H9 (cell line): ENCODE results near the gene GCNT2. TPM values are rescaled to one million over a fixed set of nuclear protein-coding genes. Genes with fewer than 3 reads are reported as not detected.

ENCODE experiments used
- DNase-seq: peaks from one replicate; pipeline ENCODE4 v3.0.0-alpha.2; 2017
- H2AFZ ChIP-seq: one replicate; pipeline ENCODE4 v1.6.1; 2013; ENCODE audit warnings: mild to moderate bottlenecking, low read length, control low read depth, moderate library complexity
- H2AK5ac ChIP-seq: 2 replicates; pipeline ENCODE4 v1.6.1; 2013; ENCODE audit warnings: low read length, control low read depth, mixed read lengths; ENCODE audit not compliant: insufficient read length
- H2BK120ac ChIP-seq: one replicate; pipeline ENCODE4 v1.6.1; 2013; ENCODE audit warnings: low read depth, mild to moderate bottlenecking, low read length, control low read depth, inconsistent platforms; ENCODE audit not compliant: poor library complexity, severe bottlenecking
- H2BK12ac ChIP-seq: 2 replicates; pipeline ENCODE4 v1.6.1; 2013; ENCODE audit warnings: low read length, control low read depth, mixed read lengths, low read depth; ENCODE audit not compliant: insufficient read length
- H2BK15ac ChIP-seq: 2 replicates; pipeline ENCODE4 v1.6.1; 2013; ENCODE audit warnings: low read depth, low read length, control low read depth
- H2BK20ac ChIP-seq: one replicate; pipeline ENCODE4 v1.6.1; 2013; ENCODE audit warnings: low read depth, mild to moderate bottlenecking, low read length, control low read depth, inconsistent platforms; ENCODE audit not compliant: poor library complexity, severe bottlenecking
- H2BK5ac ChIP-seq: 2 replicates; pipeline ENCODE4 v1.6.1; 2013; ENCODE audit warnings: low read length, control low read depth, mixed read lengths; ENCODE audit not compliant: insufficient read length
- H3K14ac ChIP-seq: 2 replicates; pipeline ENCODE4 v1.6.1; 2013; ENCODE audit warnings: low read length, control low read depth; ENCODE audit not compliant: insufficient read depth
- H3K18ac ChIP-seq: 2 replicates; pipeline ENCODE4 v1.6.1; 2013; ENCODE audit warnings: low read depth, mild to moderate bottlenecking, mixed read lengths, low read length, control low read depth; ENCODE audit not compliant: insufficient read length
- H3K23ac ChIP-seq: 2 replicates; pipeline ENCODE4 v1.6.1; 2013; ENCODE audit warnings: low read length, control low read depth, mixed read lengths, low read depth; ENCODE audit not compliant: insufficient read length
- H3K23me2 ChIP-seq: 2 replicates; pipeline ENCODE4 v1.6.1; 2013; ENCODE audit warnings: low read depth, mild to moderate bottlenecking, mixed read lengths, low read length, control low read depth; ENCODE audit not compliant: insufficient read length, poor library complexity, severe bottlenecking
- H3K27ac ChIP-seq: 2 replicates; pipeline ENCODE4 v1.5.1; 2013; ENCODE audit warnings: low read length, control low read depth, mixed read lengths, low read depth; ENCODE audit not compliant: insufficient read length
- H3K27me3 ChIP-seq: 2 replicates; pipeline ENCODE4 v1.6.1; 2013; ENCODE audit warnings: low read length, control low read depth, inconsistent platforms; ENCODE audit not compliant: insufficient read depth
- H3K4ac ChIP-seq: 2 replicates; pipeline ENCODE4 v1.6.1; 2013; ENCODE audit warnings: low read depth, mild to moderate bottlenecking, control low read depth, inconsistent platforms, low read length, moderate library complexity
- H3K4me1 ChIP-seq: 2 replicates; pipeline ENCODE4 v1.6.1; 2013; ENCODE audit warnings: low read length, control low read depth, inconsistent platforms; ENCODE audit not compliant: insufficient read depth
- H3K4me2 ChIP-seq: 2 replicates; pipeline ENCODE4 v1.6.1; 2013; ENCODE audit warnings: low read length, control low read depth, mixed read lengths; ENCODE audit not compliant: insufficient read length, insufficient read depth
- H3K56ac ChIP-seq: 2 replicates; pipeline ENCODE4 v1.6.1; 2013; ENCODE audit warnings: low read depth, mild to moderate bottlenecking, mixed read lengths, low read length, control low read depth; ENCODE audit not compliant: insufficient read length
- H3K79me1 ChIP-seq: 2 replicates; pipeline ENCODE4 v1.6.1; 2013; ENCODE audit warnings: low read depth, mild to moderate bottlenecking, moderate library complexity, low read length, control low read depth, inconsistent platforms; ENCODE audit not compliant: insufficient read depth, poor library complexity, severe bottlenecking
- H3K79me2 ChIP-seq: 2 replicates; pipeline ENCODE4 v1.6.1; 2013; ENCODE audit warnings: low read length, control low read depth, inconsistent platforms; ENCODE audit not compliant: insufficient read depth
- H3K9ac ChIP-seq: 2 replicates; pipeline ENCODE4 v1.6.1; 2013; ENCODE audit warnings: low read length, control low read depth, mixed read lengths; ENCODE audit not compliant: insufficient read length; ENCODE audit errors: extremely low read depth
- H3K9me3 ChIP-seq: one replicate; pipeline ENCODE4 v1.6.1; 2013; ENCODE audit warnings: low read depth, low read length, inconsistent platforms; ENCODE audit not compliant: control insufficient read depth
- H3T11ph ChIP-seq: one replicate; pipeline ENCODE4 v1.6.1; 2013; ENCODE audit warnings: mild to moderate bottlenecking, low read length, control low read depth, inconsistent platforms
- H4K20me1 ChIP-seq: one replicate; pipeline ENCODE4 v1.6.1; 2013; ENCODE audit not compliant: control insufficient read depth, insufficient read length, insufficient read depth
- H4K5ac ChIP-seq: 2 replicates; pipeline ENCODE4 v1.6.1; 2013; ENCODE audit warnings: low read depth, mild to moderate bottlenecking, mixed read lengths, low read length, control low read depth; ENCODE audit not compliant: insufficient read length
- H4K8ac ChIP-seq: replicated peaks from 2 replicates; pipeline ENCODE4 v1.6.1; 2013; ENCODE audit warnings: low read length, control low read depth, mixed read lengths, low read depth; ENCODE audit not compliant: insufficient read length
- H4K91ac ChIP-seq: 2 replicates; pipeline ENCODE4 v1.6.1; 2013; ENCODE audit warnings: low read depth, mild to moderate bottlenecking, moderate library complexity, mixed read lengths, low read length, control low read depth; ENCODE audit not compliant: insufficient read length
- H3K27ac Mint-ChIP-seq, 3 experiments: 2 replicates in 2 of 3; 3 replicates in 1 of 3; pipeline ENCODE4 v1.8.0; 2020 to 2021; ENCODE audit warnings: mixed read lengths in 3 of 3, mild to moderate bottlenecking in 1 of 3, moderate library complexity in 1 of 3
- H3K27me3 Mint-ChIP-seq: 2 replicates; pipeline ENCODE4 v1.8.0; 2021; ENCODE audit warnings: low read depth, mild to moderate bottlenecking, moderate library complexity, mixed read lengths
- H3K36me3 Mint-ChIP-seq, 3 experiments: 2 replicates in 2 of 3; 3 replicates in 1 of 3; pipeline ENCODE4 v1.8.0; 2020 to 2021; ENCODE audit warnings: low read depth in 3 of 3, mixed read lengths in 3 of 3; ENCODE audit not compliant: insufficient read depth in 1 of 3
- H3K4me1 Mint-ChIP-seq, 2 experiments: 2 replicates each; pipeline ENCODE4 v1.8.0; 2020; ENCODE audit warnings: mixed read lengths in 2 of 2
- H3K4me3 Mint-ChIP-seq, 2 experiments: 2 replicates in 1 of 2; 3 replicates in 1 of 2; pipeline ENCODE4 v1.8.0; 2020 to 2021; ENCODE audit warnings: mild to moderate bottlenecking in 2 of 2, mixed read lengths in 2 of 2, moderate library complexity in 1 of 2
- H3K9me3 Mint-ChIP-seq, 2 experiments: 2 replicates in 1 of 2; 3 replicates in 1 of 2; pipeline ENCODE4 v1.8.0; 2020; ENCODE audit warnings: mild to moderate bottlenecking in 2 of 2, mixed read lengths in 2 of 2, moderate library complexity in 1 of 2
- WGBS: extraction: QIAGEN DNeasy Blood & Tissue Kit; methylation state at CpG from one replicate; pipeline ENCODE4 v1.1.7; 2013; ENCODE audit warnings: missing lambda C conversion rate, low lambda C conversion rate, mixed read lengths; ENCODE audit not compliant: insufficient read length; ENCODE audit errors: extremely low coverage; 5-methylcytosine and 5-hydroxymethylcytosine counted together
- total RNA-seq: library from RNA; stranded (reverse); gene quantifications from 2 replicates; pipeline ENCODE4 v1.2.1, GENCODE V29; 2021
- TF ChIP-seq, protein P1 (sequence below): fragments of 200-600 bp; sonication (generic); conservative IDR thresholded peaks from 3 replicates; pipeline ENCODE4 v1.8.0; 2021; ENCODE audit warnings: antibody characterized with exemption, mild to moderate bottlenecking

Gene GCNT2
- total RNA-seq, 1 experiment from 2014 or later = 41.7 TPM

DNA sequence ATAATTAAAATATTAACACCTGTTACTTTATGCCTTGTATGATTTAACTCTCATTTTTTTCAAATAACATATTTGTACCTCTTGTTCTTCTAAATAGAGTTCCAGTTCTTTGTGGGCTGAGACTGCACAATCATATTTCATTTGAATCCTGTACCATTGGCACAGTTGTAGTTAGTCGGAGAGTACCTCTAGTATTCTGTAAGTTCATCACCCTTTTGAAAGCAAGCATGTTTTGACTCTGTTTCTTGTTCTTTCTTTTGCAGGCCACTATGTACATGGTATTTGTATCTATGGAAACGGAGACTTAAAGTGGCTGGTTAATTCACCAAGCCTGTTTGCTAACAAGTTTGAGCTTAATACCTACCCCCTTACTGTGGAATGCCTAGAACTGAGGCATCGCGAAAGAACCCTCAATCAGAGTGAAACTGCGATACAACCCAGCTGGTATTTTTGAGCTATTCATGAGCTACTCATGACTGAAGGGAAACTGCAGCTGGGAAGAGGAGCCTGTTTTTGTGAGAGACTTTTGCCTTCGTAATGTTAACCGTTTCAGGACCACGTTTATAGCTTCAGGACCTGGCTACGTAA is 105.1 kb downstream of the GCNT2 start:
- Histone ChIP-seq H2AK5ac (no peak overlapping the region), H3K4me2 (no peak overlapping the region), H3K79me1 (peaks cover 7% of the 10 kb centered on the region), H4K20me1 (no peaks in the 10 kb centered on the region), H4K91ac (no peak overlapping the region), H3K23ac (no peak overlapping the region), H3K9ac (no peak overlapping the region), H4K5ac (no peak overlapping the region), H3K56ac (no peak overlapping the region), H2BK120ac (no peak overlapping the region), H3K79me2 (no peaks in the 10 kb centered on the region), H3K23me2 (no peaks in the 10 kb centered on the region), H3K14ac (no peak overlapping the region), H3K4ac (no peak overlapping the region), H3K4me1 (no peaks in the 10 kb centered on the region), H3K27ac (no peak overlapping the region), H3K27me3 (no peaks in the 10 kb centered on the region), H2AFZ (no peak overlapping the region), H3K9me3 (no peaks in the 10 kb centered on the region), H2BK20ac (no peak overlapping the region), H2BK12ac (no peak overlapping the region), H3K18ac (no peak overlapping the region), H3T11ph (no peak overlapping the region), H2BK5ac (no peak overlapping the region), H4K8ac (no peak overlapping the region), H2BK15ac (no peak overlapping the region)
- no peaks in the 10 kb centered on the region for H3K4me1 Mint-ChIP-seq
- H3K27me3 Mint-ChIP-seq = no peaks in the 10 kb centered on the region
- no peak overlapping the region for H3K27ac Mint-ChIP-seq
- TF ChIP-seq, protein P1, sequence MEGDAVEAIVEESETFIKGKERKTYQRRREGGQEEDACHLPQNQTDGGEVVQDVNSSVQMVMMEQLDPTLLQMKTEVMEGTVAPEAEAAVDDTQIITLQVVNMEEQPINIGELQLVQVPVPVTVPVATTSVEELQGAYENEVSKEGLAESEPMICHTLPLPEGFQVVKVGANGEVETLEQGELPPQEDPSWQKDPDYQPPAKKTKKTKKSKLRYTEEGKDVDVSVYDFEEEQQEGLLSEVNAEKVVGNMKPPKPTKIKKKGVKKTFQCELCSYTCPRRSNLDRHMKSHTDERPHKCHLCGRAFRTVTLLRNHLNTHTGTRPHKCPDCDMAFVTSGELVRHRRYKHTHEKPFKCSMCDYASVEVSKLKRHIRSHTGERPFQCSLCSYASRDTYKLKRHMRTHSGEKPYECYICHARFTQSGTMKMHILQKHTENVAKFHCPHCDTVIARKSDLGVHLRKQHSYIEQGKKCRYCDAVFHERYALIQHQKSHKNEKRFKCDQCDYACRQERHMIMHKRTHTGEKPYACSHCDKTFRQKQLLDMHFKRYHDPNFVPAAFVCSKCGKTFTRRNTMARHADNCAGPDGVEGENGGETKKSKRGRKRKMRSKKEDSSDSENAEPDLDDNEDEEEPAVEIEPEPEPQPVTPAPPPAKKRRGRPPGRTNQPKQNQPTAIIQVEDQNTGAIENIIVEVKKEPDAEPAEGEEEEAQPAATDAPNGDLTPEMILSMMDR = no peak
- no CpG with 5 or more reads among the region's 9 CpGs for WGBS
- no peaks in the 10 kb centered on the region; a peak in 1 of 5 replicates for H3K9me3 Mint-ChIP-seq
- peaks cover 34 to 71% (median 62%) of the 10 kb centered on the region in 3 experiments for H3K36me3 Mint-ChIP-seq
- H3K4me3 Mint-ChIP-seq = no peak overlapping the region
- no peak for DNase-seq
